ENCODE results near the gene RAMP1.

The RAMP1 gene

DNA sequence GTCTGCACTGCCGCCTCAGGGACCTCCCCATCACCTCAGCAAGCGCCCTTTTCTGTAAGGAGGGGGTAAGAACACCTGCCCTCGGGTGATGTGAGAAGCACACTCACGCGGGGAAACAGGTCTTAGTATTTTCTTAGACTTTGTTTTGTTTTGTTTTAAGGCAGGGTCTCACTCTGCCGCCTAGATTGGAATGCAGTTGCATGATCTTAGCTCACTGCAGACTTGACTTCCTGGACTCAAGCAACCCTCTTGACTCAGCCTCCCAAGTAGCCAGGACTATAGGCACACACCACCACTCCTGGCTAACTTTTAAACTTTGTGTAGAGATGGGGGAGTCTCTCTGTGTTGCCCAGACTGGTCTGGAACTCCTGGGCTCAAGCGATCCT is 37.1 kb downstream of the RAMP1 start:
- no peak for DNase-seq

DNA sequence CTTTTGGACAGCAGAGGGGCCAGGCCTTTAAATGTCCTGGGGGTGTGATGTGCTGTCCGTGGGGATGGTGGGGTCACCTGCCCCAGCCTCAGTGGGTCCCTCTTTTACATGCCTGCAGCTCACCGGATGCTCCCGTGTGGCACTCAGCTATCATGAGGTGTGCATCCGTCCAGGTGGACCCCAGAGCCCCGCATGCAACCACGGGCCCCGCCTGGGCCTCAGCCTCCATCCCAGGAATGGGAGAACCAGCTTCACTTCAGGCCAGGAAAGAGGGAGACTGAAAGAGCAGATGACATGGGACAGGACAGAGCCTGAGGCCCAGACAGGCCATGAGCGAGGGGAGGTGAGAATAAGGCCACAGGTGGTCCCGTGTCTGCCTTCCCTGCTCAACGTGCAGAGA is 37.5 kb downstream of the RAMP1 start:
- DNase-seq: no peak

DNA sequence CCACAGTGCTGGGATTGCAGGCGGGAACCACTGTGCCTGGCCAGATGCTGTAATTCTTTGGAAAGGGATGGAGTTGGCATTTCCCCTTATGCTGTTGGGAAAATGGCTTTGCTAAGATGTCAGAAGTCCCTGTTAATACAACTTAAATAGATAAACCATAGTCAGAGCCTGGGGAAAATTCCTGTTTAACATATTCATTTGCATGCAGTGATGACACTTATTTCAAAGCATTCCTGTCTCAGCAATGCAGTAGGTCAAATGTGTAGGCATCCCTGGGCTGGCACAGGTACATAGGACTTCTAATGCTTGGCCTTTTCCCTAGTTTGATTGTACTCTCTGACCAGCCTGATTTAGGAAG is 38.6 kb downstream of the RAMP1 start:
- DNase-seq: no peak

DNA sequence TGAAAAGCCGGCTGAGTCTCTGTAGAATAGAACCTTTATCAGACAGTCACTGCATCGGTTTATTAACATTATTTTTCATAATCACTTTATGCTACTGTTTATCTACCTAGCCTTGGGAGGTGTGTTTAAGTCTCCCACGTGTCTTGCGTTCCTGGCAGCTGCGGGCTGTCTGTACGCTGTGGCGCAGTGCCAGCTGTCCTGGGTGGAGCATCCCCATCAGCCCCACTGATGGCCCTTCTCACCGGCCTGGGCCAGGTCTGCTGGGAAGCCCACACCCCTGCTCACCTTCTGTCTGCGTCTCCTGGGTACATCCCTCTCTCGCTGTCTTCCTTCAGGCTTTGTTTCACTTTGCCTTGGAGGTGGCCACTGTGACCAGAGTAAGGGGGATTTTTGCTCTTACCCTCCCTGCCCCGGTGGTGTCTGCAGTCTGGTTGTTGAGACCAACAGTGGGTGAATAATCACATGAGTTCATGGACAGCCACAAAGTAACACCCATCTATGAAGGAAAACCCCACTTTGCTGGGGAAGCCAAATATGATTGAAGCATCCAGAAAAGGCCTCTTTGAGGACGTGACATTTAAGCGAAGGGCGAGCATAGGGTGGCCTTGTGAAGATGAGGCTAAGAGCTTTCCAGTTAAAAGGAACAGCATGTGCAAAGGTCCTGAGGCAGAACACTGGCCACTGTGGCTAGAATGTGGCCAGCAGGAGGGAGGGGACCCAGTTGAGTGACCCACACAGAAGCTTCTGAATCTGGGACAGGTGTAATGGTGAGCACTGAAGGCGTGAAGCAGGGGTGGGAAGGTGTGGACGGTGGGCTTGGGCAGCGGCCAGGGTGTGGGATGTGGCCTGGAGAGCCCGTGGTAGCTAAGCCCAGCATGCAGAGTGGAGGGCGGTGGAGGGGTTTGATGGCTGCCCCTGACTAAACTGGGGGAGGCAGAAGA is 41.7 kb downstream of the RAMP1 start:
- no peak for DNase-seq

DNA sequence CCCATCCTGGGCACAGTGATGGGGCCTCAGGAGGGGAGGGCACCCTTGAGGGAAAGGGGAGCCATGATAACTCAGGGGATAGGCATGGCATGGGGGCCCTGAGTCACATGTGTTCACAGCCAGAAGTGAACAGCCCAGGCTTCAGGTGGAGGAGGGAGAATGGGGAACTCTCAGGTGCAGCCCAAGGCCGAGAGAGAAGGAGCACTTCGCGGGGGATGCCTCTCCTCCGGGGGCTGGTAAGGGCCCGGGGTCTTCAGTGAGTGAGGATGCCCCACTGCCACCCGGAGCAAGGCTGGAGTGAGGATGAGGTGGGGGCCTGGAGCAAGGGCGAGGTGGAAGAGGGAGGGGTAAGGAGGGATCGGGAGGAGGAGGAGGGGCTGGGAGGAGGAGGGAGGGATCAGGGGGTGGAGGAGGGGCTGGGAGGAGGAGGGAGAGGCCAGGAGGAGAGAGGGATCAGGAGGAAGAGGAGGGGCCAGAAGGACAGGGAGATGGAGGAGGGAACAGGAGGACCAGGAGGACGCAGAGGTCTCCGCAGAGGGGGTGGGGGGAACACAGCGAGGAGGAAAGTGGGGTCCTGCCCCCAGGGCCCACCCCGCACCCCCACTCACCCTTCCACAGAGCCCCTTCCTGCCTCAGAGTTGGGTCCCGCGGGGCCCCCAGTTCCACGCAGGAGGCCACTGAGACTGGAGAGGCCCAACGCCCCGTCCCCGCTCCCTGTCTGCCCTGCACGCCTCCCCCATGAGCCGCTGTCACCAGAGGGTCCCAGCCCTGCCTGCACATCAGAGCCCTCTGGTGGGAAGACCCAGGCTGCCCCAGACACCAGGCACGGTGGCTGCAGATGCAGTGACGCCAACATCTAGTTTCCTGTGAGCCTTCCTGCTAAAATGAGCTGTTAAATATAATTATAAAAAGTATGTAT is 42.8 kb downstream of the RAMP1 start:
- no peak for DNase-seq

DNA sequence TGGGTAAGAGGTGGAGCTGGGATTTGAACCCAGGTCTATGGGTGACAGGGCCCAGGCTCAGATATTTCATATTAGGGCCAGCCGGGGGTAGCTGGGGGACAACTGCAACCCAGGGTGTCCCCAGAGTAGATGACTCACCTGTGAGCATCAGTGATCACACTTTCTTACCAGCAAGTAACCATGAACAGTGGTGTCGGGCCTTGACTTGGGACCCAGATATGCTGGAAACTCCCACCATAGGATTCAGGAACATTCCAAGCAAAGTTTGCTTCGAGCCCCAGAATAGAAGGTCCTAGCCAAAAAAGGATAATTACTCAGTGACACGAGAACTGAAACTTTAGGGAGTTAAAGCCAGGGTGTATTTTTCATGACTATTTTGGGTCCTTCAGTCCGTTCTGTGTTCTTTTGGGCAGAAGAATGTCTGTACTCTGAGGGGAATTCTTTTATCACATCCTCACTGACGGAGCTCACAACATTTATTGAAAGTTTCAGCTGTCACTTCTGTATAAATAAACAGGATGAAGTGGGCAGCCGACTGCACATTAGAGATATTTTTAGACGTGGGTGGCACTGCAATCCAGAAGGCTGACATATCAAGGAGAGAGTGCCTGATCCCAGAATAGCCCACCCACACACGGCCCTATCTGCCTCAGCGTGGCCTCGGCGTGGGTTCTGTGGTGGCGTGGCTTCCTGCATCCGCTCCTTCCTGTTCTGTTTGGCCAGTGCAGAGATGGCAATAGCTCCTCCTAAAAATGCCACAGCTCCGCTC is 45.6 kb downstream of the RAMP1 start:
- no peak for DNase-seq

DNA sequence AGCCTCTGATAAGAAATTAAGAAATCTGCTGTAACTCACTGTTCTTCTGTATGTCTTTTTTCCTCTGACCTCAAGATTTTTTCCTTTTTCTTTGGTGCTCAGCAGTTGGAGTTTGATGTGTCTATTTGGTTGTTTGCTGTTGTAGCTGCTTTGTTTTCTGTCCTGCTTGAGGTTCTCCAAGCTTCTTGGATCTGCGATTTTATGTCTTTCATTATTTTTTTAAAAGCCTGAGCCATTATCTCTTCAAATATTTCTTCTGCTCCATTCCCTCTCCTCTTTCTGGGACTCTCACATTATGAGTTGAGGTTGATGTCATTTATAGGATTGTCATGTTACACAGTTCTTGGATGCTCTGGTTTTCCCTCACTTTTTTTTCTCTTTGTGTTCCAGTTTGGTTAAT is 47.7 kb downstream of the RAMP1 start:
- no peak for DNase-seq

DNA sequence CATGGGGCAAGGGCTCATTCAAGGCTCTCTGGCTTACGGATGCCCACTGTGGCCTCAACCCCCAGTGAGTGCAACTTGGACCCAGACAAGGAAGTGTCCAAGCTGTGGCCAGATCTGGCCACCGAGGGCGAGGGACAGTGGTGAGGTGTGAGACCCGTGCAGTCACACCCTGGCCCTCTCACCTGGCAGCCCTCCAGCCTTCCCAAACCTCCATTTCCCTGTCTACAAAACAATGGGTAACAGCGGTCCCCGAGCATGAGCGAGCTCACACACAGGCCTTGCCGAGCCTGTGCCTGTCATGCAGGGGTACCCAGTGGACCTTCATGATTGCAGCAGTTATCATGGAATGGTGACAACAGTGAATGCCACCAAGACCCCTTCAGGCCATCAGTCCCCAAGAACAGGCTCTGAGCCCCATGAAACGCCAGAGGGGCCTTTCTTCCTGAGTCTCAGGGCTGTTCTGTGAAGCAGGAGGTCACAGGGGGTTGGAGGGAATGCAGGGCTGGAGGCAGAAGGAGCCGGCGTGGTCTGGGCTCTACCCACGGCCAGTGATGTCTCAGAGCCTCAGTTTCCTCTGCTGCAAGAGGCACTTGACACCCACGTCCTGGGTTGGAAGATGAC is 49.8 kb downstream of the RAMP1 start:
- DNase-seq: no peak

DNA sequence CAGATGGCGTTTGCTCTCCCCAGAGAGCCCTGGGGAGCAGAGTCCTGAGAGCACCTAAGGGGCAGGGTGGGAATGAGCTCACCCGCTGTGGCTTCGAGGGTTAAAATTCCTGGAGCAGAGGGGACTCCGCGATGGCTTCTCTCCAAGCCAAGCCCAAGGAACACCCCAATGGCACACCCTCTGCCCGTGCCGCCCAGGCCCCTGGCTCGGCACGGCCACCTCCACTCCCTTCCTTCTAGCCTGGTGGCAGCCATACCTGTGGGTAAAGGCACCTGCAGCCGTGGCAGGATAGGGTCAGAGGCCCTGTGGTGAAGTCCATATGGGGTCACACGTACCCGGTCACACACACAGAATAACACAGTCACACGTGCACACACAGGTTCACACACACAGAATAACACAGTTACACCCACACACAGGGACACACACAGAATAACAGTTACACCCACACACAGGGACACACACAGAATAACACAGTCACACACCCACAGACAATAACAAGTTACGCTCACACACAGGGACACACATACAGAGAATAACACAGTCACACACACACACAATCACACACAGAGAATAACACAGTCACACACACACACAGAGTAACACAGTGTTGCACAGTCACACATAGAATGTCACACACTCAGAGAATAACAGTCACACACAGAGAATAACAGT is 50.5 kb downstream of the RAMP1 start:
- no peak for DNase-seq

DNA sequence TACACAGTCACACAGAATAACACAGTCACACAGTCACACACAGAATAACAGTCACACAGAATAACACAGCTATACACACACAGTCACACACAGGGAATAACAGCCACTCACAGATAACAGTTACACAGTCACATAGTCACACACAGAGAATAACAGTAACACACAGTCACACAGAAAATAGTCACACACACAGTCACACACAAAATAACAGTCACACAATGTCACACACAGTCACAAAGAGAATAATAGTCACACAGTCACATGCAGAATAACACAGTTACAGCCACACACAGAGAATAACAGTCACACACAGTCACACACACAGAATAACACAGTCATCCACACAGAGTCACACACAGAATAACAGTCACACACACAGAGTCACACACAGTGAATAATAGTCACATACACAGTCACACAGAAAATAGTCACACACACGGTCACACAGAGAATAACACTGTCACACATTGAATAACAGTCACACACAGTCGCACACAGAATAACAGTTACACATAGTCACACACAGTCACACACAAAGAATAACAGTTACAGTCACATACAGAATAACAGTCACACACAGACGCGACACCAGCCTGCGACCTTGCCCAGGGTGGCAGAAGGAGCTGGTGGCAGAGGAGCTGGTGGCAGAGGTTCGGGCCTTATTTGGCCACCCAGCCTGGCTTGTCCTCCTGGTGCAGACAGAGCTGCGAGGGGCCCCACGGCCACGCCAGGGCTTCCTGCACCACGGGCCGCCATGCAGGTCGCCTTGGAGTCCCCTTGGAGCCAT is 51.3 kb downstream of the RAMP1 start:
- no peak for DNase-seq

DNA sequence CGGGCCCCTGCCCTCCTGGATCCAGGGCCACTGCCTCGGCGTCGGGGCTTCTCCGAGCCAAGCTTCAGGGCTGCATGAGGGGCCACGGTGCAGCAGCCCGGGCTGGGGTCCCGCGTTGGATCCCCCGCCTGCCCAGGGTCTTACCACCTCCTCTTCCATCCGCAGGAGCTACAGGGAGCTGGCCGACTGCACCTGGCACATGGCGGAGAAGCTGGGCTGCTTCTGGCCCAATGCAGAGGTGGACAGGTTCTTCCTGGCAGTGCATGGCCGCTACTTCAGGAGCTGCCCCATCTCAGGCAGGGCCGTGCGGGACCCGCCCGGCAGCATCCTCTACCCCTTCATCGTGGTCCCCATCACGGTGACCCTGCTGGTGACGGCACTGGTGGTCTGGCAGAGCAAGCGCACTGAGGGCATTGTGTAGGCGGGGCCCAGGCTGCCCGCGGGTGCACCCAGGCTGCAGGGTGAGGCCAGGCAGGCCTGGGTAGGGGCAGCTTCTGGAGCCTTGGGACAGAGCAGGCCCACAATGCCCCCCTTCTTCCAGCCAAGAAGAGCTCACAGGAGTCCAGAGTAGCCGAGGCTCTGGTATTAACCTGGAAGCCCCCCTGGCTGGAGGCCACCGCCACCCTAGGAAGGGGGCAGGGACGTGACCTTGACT is 52.1 kb downstream of the RAMP1 start:
- DNase-seq: no peak

DNA sequence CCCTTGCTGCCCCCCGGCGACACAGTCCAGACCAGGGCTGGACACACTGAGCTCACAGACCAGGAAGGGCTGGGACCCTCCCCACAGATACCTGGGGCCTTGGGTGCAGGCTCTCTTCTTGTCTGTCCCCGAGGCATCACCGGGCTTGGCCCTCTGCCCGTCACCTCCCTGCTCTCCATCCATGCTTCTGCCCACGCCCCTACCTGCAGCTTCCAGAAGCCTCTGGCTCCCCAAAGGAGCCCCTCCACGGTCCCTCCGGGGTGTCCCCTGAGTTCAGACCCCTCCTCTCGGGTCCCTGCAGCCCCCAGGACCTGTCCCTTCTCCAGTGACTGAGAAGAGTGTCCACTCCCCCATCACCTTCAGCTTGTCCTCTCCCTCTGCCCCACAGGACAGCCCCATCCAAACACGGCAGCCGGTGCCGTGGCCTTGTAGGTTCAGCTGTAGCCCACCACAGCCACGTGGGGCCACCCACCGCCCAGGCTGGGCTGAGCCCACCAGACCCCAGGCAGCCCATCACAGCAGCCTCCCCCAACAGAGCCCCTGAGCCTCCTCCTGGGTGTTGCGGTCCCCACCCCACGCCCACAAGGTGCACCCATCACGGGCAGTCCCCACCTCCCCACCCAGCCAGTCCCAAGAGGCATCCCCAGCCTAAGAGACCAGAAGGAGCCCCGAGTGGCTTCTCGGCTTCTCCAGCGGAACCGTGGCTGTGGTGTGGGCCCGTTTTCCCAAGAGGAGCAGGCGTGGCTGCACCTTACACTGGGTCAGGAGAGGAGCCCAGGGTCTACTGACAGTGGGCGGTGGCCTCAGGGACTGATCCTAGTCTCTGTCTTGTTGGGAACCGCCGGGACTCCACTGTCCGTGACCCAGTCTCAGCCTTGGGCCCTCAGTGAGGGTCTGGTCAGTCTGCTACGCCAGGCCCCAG is 53.1 kb downstream of the RAMP1 start:
- DNase-seq: no peak

DNA sequence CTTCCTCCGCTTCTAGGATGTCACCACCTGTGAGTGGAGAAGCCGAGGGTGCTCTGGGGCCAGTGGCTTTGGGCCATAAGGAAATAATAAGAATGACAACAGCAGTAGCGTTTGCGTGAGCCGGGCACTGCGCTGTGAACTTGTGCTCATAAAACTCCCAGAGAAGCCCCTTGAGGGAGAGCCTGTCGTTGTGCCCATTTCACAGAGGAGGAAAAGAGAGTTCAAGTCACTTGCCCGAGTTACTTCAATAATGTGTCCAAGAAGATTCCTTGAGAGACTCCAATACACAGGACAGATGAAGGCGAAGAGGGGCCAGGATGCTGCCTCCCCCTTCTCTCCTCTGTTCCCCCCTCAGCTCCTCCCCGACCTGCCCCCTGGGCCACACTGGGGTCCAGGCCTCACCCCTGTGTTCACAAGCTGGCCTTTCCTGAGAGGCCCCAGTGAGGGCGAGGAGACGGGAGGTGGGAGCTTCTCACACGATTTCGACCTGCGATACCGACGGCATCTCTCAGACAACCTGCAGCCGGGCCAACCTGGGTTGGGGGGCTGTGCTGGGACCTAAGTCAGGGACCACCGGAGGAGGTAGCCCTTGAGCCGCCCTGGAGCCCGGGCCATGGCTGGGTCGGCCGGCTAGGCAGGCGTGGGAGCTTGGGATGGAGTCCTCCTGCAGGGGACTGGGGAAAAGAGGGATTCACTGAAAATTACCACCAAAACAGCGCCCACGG is 53.9 kb downstream of the RAMP1 start:
- DNase-seq: no peak

DNA sequence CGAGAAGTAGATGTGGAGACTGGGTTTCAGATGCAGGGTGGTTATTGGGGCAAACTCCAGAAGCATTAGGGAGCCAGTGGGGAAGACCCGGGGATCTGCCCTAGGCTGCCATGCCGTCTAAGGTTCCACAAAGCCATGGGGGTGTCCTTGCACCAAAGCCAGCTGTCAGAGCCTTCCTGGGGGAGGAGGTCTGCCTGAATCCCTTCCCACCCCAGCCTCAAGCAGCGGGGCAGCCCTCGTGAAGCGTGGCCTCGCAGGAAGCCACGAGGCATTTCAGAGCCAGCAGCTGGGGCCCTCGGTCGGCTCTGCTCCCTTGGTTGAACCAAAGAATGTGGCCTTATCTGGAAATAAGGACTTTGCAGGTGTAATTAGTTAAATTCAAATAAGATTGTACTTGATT is 56.2 kb downstream of the RAMP1 start:
- DNase-seq: no peak

DNA sequence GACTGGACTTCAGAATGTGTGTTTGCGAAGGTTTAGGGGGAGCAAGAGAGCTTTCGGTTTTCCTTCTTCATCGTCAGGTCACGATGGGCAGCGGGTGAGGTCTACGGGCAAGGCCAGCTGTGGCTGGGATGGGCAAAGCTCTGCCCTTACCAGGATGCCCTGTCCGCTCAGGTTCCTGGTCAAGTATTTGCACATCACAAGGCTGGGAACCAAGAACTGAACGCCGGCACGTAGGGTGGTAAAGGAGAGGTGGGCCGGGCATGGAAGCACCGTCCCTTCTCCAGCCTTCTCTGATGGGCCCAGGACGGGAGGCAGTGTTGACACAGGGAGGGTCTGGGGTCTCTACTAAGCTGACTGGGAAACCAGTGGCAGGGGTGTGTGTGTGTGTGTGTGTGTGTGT is 56.9 kb downstream of the RAMP1 start:
- no peak for DNase-seq

DNA sequence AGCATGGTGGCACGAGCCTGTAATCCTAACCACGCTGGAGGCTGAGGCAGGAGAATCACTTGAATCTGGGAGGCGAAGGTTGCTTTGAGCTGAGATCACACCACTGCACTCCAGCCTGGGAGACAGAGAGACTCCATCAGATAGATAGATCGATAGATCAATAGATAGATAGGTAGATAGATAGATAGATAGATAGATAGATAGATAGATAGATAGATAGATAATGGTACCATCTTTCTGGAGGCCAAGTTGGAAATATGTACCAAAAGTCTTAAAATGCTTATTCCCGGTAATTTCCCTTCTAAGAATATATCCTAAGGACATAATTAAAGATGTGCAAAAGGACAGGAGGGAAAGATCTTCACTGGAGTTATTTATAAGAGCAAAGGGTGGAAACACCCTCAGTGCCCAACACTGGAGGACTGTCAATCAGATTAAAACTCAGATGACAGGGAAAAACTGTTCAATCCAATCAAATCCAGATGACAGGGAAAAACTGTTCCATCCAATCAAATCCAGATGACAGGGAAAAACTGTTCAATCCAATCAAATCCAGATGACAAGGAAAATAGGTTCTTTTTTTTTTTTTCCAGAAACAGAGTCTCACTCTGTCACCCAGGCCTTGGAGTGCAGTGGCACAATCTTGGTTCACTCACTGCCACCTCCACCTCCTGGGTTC is 58.4 kb downstream of the RAMP1 start:
- DNase-seq: no peak

DNA sequence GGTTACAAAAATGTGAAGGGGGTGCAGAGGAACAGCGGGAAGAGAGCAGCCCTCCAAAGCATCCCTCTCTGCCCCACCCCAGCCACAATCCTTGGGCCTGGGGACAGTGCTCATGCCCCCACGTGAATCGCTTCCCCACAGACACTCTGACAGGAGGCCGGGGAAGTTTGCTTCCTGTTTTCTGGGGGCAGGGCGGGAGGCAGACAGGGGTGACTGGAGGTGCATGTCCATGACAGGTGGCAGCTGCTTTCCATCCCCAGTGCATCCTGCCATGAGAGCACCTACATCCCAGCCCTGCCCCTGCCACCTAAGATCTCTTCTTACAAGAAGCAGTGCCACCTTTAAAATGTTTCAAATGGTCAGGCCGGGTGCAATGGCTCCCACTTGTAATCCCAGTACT is 60.2 kb downstream of the RAMP1 start:
- DNase-seq: no peak

DNA sequence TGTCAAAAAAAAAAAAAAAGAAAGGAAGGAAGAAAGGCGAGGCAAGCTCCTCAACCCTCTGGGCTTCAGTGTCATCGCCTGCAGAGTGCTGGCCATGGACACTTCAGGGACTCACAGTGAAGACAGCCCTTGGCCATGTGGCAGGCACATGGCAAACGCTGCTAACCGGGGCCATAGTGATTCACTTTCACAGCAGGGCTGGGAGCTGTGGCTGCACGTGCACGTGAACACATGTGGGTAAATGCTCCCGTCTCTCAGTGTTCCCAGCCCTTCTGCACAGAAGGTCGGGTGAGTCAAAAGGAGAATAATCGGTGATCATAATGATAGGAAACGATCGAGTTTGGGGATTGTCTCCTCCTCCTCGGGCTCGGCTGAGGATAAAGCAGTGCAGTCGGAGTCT is 61.2 kb downstream of the RAMP1 start:
- no peak for DNase-seq

Measured in DMS 273 treated with DMSO at 0.1 percent for 48 hours (cell line).